HuH-7.5 (cell line): ENCODE results near the gene SLC32A1.
A peak's percentile ranks its signal among the peaks of the same experiment; 100 is the strongest.

ENCODE experiments used
- DNase-seq: peaks from one replicate; pipeline ENCODE4 v3.0.0; 2011; ENCODE audit warnings: low spot score

SLC32A1 gene, protein sequence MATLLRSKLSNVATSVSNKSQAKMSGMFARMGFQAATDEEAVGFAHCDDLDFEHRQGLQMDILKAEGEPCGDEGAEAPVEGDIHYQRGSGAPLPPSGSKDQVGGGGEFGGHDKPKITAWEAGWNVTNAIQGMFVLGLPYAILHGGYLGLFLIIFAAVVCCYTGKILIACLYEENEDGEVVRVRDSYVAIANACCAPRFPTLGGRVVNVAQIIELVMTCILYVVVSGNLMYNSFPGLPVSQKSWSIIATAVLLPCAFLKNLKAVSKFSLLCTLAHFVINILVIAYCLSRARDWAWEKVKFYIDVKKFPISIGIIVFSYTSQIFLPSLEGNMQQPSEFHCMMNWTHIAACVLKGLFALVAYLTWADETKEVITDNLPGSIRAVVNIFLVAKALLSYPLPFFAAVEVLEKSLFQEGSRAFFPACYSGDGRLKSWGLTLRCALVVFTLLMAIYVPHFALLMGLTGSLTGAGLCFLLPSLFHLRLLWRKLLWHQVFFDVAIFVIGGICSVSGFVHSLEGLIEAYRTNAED

DNA sequence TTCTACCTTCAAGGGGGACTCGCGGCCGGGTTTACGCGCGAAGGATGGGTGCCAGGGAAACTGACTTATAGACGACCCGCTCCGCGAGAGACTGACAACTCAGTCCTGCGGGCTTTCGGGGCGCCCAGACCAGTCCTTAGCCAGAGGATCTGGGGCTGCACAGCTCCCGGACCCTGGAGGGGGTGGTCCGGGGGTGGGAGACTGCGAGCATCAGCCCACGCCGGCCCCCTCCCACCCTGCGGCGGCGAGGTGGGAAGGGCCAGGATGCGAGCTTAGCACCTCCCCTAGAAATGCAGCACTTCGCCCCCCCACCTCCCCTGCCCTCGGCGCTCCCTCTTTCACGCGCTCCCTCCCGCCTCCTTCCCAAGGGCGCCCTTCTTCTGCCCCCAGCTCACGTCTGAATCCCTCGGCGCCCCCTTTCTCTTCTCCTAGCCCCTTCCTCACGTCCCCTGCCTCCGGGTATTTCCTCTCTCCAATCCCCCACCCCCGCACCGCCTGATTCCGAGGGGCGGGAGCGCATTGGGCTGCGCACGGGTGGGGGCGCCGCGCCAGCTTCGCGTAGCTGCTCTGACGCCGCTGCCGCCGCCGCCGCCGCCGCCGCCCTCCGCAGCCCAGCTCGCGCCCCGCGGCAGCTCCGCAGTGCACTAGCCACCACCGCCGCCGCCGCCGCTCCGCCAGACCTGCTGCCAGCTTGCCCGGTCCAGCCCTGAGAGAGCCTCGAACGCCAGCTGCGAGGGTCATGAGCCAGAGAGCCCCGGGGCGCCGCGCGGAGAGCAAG, at the start of gene SLC32A1:
TSS of gene SLC32A1 (plus strand) at position 639 of the 778 bp plus-strand sequence. CDS start 239 bp downstream, outside the sequence.
- no peak for DNase-seq

DNA sequence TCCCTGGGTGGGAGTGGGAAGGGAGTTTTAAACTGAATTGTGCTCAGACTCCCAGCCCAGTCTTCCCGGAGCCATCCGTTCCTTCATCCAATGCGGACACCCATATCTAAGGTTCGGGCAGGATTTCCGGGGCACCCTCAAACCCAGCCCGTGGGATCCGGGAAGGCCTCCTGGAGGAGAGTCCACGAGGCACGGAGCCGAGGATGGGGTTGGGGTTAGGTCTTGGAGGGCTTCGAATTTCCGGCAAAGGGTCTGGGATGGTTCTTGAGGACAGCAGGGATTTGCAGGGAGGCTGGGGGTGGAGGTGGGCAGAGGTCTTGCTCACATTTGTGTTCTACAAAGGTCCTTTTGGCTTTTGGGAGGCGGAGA, 49.5 kb upstream of the SLC32A1 start:
- no peak for DNase-seq

- DNase-seq: no peak
Measured at GRCh38 chr20:38676576-38676975, 47.7 kb upstream of the SLC32A1 start.

DNA sequence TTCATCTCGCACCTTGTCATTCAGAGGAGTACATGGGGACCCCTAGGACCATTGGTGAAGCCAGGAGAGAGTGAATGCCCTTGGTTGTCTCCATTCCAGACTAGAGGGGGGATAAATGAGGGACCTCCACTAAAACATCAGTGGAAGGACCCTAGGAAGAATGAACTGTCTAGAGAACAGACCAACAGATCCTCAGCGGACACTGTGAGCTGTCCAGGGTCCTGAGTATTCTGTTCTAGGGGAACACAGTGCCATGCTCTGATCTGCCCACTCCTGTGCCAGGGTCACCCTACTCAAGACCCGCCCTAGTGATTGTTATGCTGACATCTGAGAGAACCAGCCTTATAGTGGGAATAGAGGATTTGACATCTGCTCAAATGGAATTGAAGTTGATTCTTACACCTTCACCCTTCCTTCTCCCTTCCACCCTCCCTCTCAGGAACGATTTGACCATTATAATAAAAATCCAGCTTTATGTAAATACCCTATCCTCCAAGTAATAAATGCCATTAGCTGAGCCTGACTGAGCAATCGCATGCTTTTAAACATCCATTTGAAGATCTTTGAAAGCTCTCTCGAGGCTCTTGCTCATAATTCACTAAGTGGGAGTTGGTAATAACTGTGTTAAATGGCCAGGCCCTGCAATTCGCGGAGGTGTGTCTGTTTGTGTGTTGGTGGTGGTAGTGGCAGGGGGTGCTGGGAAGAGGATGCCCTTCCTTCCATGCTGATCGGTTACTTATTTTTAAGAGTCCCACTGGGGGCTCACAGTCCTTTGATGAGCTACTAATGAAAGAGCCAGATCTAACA, 43.6 kb upstream of the SLC32A1 start:
- DNase-seq: peak; percentile 47

- no peak for DNase-seq
Measured at GRCh38 chr20:38685271-38685670, 39.0 kb upstream of the SLC32A1 start.

DNA sequence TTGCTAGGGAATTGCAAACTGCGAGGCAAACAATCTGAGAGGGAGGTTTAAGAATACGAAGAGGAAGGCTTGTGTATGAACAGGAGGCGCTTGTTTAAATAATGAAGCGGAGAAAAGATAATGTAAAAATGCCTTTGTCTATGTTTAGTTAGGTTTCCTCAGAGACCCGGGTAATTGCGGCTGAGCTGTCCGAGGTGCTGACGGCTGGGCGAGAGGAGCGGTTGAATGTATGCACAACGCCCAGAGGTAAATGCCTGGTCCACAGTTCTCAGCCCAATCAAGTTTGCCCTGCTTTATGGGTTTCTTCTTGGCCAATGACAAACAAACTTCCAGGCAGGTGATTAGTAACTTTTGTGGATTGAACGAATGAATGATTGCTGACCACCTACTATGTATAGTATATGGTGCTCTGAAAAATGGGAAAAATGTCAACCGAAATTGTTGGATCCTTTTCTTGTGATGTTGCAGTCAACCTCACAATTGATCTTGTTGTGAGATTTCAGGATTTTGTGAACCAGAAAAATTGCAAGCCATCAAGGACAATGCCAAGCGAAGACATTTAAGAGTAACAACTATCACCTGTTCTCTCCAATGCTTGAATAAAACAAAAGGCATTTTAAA, 38.3 kb upstream of the SLC32A1 start:
- peak; percentile 65 for DNase-seq

- DNase-seq: peak; percentile 31
Measured at GRCh38 chr20:38692436-38693411, 31.6 kb upstream of the SLC32A1 start.

DNA sequence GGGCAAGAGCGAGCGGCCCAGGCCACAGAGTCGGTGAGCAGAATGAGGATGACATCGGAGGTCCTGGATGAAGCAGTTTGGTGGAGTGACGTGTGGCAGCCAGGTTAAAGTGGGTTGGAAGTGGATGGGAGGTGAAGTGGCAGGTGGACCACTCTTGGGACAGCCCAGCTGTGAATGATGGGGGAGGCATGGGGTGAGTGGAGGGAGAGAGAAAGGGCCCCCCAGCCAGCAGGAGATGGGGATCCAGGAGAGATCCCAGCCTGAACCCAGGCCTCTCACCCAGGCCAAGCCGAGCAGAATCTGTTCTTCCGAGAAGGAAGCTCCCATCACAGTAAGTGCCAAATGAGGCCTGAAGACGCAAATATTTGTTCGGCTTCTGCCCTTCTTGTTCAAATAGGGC, 27.0 kb upstream of the SLC32A1 start:
- DNase-seq: no peak

GRCh38 chr20:38698541-38698940, 25.7 kb upstream of the SLC32A1 start:
- DNase-seq: no peak

DNA sequence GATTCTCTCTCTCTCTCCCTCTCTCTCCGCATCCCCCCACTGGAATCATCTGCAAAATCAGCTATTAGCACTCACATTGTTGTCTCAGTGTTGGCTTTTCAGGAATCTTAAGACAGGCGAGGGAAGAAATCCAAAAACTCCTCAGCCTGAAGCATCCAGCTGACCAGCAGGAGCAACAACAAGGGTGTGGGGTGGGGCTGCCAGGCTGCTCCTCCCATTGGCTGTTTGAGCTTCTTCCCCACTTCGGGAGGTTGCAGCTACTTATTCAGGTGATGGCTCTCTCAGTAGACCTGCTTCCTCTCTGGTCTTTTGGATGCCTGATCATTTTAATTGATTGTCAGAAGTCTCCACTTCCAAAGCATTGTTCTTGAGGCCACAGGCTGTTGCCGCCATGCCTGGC, 24.1 kb upstream of the SLC32A1 start:
- no peak for DNase-seq

GRCh38 chr20:38700926-38701325, 23.4 kb upstream of the SLC32A1 start:
- no peak for DNase-seq

DNA sequence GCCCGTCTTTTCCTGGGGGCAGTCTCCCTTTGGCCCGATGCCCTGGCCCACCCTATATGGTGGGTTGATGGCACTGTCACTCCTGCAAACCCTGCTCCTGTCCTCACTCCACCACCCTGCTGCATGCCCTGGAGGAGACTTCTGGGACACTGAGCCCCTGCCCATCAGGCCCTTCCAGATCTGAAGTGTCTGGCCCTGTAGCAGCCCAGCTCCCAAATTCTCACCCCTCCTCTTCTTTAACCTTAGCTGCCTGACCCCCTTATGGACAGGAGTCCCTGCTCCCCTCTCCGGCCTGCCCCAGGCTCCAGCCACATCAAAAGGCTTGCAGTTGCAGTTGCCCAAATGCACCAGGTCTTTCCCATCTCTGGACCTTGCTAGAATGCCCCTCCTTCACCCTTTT, 20.8 kb upstream of the SLC32A1 start:
- DNase-seq: no peak

GRCh38 chr20:38704136-38704535, 20.1 kb upstream of the SLC32A1 start:
- no peak for DNase-seq

DNA sequence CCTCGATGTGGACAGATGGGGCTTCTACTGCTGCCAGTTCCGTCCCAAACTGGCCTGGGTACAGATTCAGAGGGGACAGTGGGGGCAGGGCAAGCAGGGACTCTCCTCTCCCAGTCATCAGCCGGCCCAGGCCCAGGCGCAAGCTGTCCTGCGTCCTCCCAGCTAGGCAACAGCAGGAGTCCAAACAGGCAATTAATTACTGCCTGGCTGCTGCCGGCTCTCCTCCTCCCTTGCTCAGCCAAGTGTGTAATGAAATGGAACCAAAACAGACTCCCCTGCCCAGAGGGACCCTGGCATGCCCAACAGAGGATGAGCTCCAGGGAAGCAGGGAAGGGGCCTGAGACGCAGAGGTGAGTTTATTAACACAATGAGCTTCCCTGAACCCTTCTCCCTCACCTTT, 17.8 kb upstream of the SLC32A1 start:
- no peak for DNase-seq

GRCh38 chr20:38714308-38714707, 10.0 kb upstream of the SLC32A1 start:
- DNase-seq: no peak

- no peak for DNase-seq
Measured at GRCh38 chr20:38715646-38716045, 8.6 kb upstream of the SLC32A1 start.

DNA sequence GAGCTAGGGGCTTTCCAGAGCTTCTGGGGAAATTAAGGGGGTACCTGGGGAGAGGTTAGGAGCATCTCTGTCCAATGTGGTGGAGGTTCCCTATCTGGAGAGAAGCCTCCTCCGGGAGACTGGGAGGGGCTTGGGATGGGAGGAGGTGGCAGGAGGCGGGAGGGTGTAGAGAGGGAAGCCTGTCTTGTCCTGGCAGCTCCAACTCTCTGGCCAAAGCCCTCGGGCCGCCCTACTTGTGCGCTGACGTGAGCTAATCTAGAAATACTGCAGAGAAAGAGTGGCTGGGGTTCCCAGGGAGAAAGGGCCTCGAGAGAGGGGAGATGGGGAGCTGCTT, 1.6 kb upstream of the SLC32A1 start:
- DNase-seq: no peak

- no peak for DNase-seq
Measured at GRCh38 chr20:38723017-38723847, 1.1 kb upstream of the SLC32A1 start.

DNA sequence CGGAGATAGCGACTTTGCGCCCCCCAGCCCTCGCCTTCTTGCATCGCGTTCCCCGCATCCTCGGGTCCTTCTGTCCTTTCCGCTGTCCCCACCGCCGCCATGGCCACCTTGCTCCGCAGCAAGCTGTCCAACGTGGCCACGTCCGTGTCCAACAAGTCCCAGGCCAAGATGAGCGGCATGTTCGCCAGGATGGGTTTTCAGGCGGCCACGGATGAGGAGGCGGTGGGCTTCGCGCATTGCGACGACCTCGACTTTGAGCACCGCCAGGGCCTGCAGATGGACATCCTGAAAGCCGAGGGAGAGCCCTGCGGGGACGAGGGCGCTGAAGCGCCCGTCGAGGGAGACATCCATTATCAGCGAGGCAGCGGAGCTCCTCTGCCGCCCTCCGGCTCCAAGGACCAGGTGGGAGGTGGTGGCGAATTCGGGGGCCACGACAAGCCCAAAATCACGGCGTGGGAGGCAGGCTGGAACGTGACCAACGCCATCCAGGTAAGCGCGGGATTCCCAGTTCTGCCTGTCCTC, 401 bp downstream of the SLC32A1 start:
- no peak for DNase-seq
